Liver (tissue), 9 donors: ENCODE results near the gene PRPH. TPM values are rescaled to one million over a fixed set of nuclear protein-coding genes. Genes with fewer than 3 reads are reported as not detected.
A peak's percentile ranks its signal among the peaks of the same experiment; 100 is the strongest.

Experiments
- DNase-seq: peaks from one replicate; pipeline ENCODE4 v3.0.0-alpha.2; 2017; ENCODE audit warnings: low spot score
- H3K27ac ChIP-seq, 2 donors: one replicate each; pipeline ENCODE4 v1.7.0; 2013; ENCODE audit warnings: inconsistent platforms in 2 of 2, low read length in 2 of 2, control low read depth in 1 of 2, low read depth in 1 of 2, mild to moderate bottlenecking in 1 of 2
- H3K27me3 ChIP-seq, 4 donors: one replicate each; pipeline versions ENCODE4 v1.6.1 to v1.7.0; 2013; ENCODE audit warnings: low read length in 3 of 4, inconsistent platforms in 1 of 4, mild to moderate bottlenecking in 1 of 4, moderate library complexity in 1 of 4; ENCODE audit not compliant: control insufficient read depth in 4 of 4, insufficient read depth in 4 of 4
- H3K36me3 ChIP-seq, 4 donors: one replicate each; pipeline versions ENCODE4 v1.6.1 to v1.7.0; 2013; ENCODE audit warnings: low read length in 3 of 4, mild to moderate bottlenecking in 3 of 4, low read depth in 1 of 4, moderate library complexity in 1 of 4; ENCODE audit not compliant: control insufficient read depth in 4 of 4, insufficient read depth in 3 of 4
- H3K4me1 ChIP-seq, 4 donors: one replicate each; pipeline versions ENCODE4 v1.6.1 to v1.7.0; 2013; ENCODE audit warnings: low read length in 3 of 4, mild to moderate bottlenecking in 3 of 4, moderate library complexity in 1 of 4; ENCODE audit not compliant: control insufficient read depth in 4 of 4, insufficient read depth in 4 of 4
- H3K4me3 ChIP-seq, 3 donors: one replicate each; pipeline versions ENCODE4 v1.6.1 to v1.7.0; 2013; ENCODE audit warnings: low read length in 3 of 3, control low read depth in 1 of 3, low read depth in 1 of 3, mild to moderate bottlenecking in 1 of 3
- H3K9ac ChIP-seq, 2 donors: one replicate each; pipeline ENCODE4 v1.7.0; 2013; ENCODE audit warnings: low read length in 2 of 2, mild to moderate bottlenecking in 2 of 2, moderate library complexity in 2 of 2, control low read depth in 1 of 2, low read depth in 1 of 2
- H3K9me3 ChIP-seq, 4 donors: one replicate each; pipeline versions ENCODE4 v1.6.1 to v1.7.0; 2013; ENCODE audit warnings: low read length in 3 of 4; ENCODE audit not compliant: control insufficient read depth in 4 of 4
- ATF3 ChIP-seq: IDR thresholded peaks from 2 replicates; pipeline ENCODE4 v1.6.1; 2016; ENCODE audit warnings: antibody characterized with exemption
- EGR1 ChIP-seq, 2 donors: IDR thresholded peaks; 2 replicates each; pipeline ENCODE4 v1.6.1; 2016 to 2018; ENCODE audit warnings: antibody characterized with exemption in 2 of 2, low read depth in 2 of 2
- FOXA1 ChIP-seq: IDR thresholded peaks from 2 replicates; pipeline ENCODE4 v1.6.1; 2016; ENCODE audit warnings: antibody characterized with exemption
- FOXA2 ChIP-seq: IDR thresholded peaks from 2 replicates; pipeline ENCODE4 v1.6.1; 2016; ENCODE audit warnings: antibody characterized with exemption
- GABPA ChIP-seq, 2 donors: IDR thresholded peaks in 1 of 2; conservative IDR thresholded peaks in 1 of 2; 2 replicates each; pipeline ENCODE4 v1.6.1; 2016; ENCODE audit warnings: antibody characterized with exemption in 2 of 2, mild to moderate bottlenecking in 1 of 2, moderate library complexity in 1 of 2
- HNF4A ChIP-seq, 2 donors: conservative IDR thresholded peaks; 2 replicates each; pipeline ENCODE4 v1.6.1; 2016; ENCODE audit warnings: antibody characterized with exemption in 2 of 2, mild to moderate bottlenecking in 2 of 2
- HNF4G ChIP-seq: IDR thresholded peaks from 2 replicates; pipeline ENCODE4 v1.6.1; 2016; ENCODE audit warnings: antibody characterized with exemption
- JUND ChIP-seq, 2 donors: IDR thresholded peaks; 2 replicates each; pipeline ENCODE4 v1.6.1; 2016; ENCODE audit warnings: antibody characterized with exemption in 2 of 2
- NR2F2 ChIP-seq: IDR thresholded peaks from 2 replicates; pipeline ENCODE4 v1.6.1; 2016; ENCODE audit warnings: antibody characterized with exemption
- RAD21 ChIP-seq, 2 donors: IDR thresholded peaks; 2 replicates each; pipeline ENCODE4 v1.6.1; 2016; ENCODE audit warnings: antibody characterized with exemption in 2 of 2, mild to moderate bottlenecking in 2 of 2
- RXRA ChIP-seq, 2 donors: IDR thresholded peaks; 2 replicates each; pipeline ENCODE4 v1.6.1; 2017 to 2018; ENCODE audit warnings: antibody characterized with exemption in 2 of 2, mild to moderate bottlenecking in 1 of 2
- SP1 ChIP-seq: IDR thresholded peaks from 2 replicates; pipeline ENCODE4 v1.6.1; 2018; ENCODE audit warnings: antibody characterized with exemption, mild to moderate bottlenecking
- TAF1 ChIP-seq: conservative IDR thresholded peaks from 2 replicates; pipeline ENCODE4 v1.6.1; 2016; ENCODE audit warnings: antibody characterized with exemption, mild to moderate bottlenecking
- YY1 ChIP-seq: IDR thresholded peaks from 2 replicates; pipeline ENCODE4 v1.6.1; 2016; ENCODE audit warnings: antibody characterized with exemption, mild to moderate bottlenecking
- WGBS: extraction: QIAGEN DNeasy Blood & Tissue Kit; methylation state at CpG from one replicate; pipeline ENCODE4 v1.1.7; 2013; 5-methylcytosine and 5-hydroxymethylcytosine counted together
- polyA plus RNA-seq, 2 donors: library from polyadenylated mRNA; stranded (reverse) in 1 of 2; unstranded in 1 of 2; fragments of 200-250 nt in 1 of 2; fragments of >200 nt in 1 of 2; fragmentation: Nextera tagmentation in 1 of 2; extraction: Ambion mirVana in 1 of 2; gene quantifications; one replicate each; pipeline versions ENCODE4 v1.2.1 to v1.2.3, GENCODE V29; 2013 to 2015
- total RNA-seq, 2 donors: library from RNA; depleted of rRNA; stranded (reverse); fragments of >200 nt; gene quantifications; one replicate each; pipeline ENCODE4 v1.2.3, GENCODE V29; 2014
- TF ChIP-seq, protein P1 (sequence below): fragments of 150-350 bp; IDR thresholded peaks from 2 replicates; pipeline ENCODE4 v1.5.1; 2017; ENCODE audit warnings: improper control_type of control experiment, low read depth, low read length; ENCODE audit not compliant: missing input control
- TF ChIP-seq, protein P2 (sequence below): IDR thresholded peaks from 2 replicates; pipeline ENCODE4 v1.6.1; 2016; ENCODE audit warnings: antibody characterized with exemption, mild to moderate bottlenecking
- TF ChIP-seq, protein P3 (sequence below): IDR thresholded peaks from 2 replicates; pipeline ENCODE4 v1.6.1; 2016; ENCODE audit warnings: antibody characterized with exemption
- TF ChIP-seq, protein P4 (sequence below): IDR thresholded peaks from 2 replicates; pipeline ENCODE4 v1.6.1; 2016; ENCODE audit warnings: antibody characterized with exemption
- donor health status: healthy.
- donor health status: healthy.
- donor health status: healthy.
- donor health status: healthy.
- donor health status: healthy.

The PRPH gene
- total and polyA plus RNA-seq, 4 donors = 0.05 TPM; not detected in 3

DNA sequence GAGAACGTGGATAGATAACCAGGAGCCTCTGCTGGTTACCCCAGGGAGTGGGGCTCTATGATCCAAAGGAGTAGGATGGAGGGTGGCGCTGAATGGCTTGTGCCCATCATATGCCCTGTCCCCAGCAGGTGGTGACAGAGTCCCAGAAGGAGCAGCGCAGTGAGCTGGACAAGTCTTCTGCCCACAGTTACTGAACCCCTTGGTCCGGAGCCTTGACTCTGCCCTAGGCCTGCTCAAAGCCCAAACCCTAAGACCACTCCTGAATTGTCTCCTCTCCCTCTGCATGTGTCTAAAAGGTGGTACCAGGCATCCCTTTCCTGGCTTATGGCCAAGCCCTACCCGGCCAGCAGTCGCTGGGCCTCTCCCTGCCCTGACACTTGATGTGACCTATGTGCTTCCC is 3.2 kb downstream of the PRPH start:
- peaks cover 7 to 13% (median 11%) of the 10 kb centered on the region in 4 donors for H3K27me3 ChIP-seq
- H3K27ac ChIP-seq = no peak overlapping the region
- TF ChIP-seq RXRA (IDR thresholded peaks at IDR 0.05) (no peak), FOXA2 (no peak), RAD21 (IDR thresholded peaks at IDR 0.05) (peak in 1 of 2 donors; percentile 46)
- TF ChIP-seq, protein P1, sequence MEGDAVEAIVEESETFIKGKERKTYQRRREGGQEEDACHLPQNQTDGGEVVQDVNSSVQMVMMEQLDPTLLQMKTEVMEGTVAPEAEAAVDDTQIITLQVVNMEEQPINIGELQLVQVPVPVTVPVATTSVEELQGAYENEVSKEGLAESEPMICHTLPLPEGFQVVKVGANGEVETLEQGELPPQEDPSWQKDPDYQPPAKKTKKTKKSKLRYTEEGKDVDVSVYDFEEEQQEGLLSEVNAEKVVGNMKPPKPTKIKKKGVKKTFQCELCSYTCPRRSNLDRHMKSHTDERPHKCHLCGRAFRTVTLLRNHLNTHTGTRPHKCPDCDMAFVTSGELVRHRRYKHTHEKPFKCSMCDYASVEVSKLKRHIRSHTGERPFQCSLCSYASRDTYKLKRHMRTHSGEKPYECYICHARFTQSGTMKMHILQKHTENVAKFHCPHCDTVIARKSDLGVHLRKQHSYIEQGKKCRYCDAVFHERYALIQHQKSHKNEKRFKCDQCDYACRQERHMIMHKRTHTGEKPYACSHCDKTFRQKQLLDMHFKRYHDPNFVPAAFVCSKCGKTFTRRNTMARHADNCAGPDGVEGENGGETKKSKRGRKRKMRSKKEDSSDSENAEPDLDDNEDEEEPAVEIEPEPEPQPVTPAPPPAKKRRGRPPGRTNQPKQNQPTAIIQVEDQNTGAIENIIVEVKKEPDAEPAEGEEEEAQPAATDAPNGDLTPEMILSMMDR = peak; percentile 19
- 41% methylated on average over 6 of the region's 6 CpGs for WGBS
- H3K4me3 ChIP-seq = no peak overlapping the region
- DNase-seq = no peak
- no peak overlapping the region for H3K9ac ChIP-seq
- peaks cover 0 to 14% (median 7%) of the 10 kb centered on the region in 4 donors for H3K4me1 ChIP-seq
- H3K9me3 ChIP-seq = no peaks in the 10 kb centered on the region
- H3K36me3 ChIP-seq = no peaks in the 10 kb centered on the region

- Histone ChIP-seq H3K36me3 (no peaks in the 10 kb centered on the region), H3K4me1 (peaks cover 0 to 6% (median 4%) of the 10 kb centered on the region in 4 donors), H3K9ac (no peak overlapping the region), H3K4me3 (no peak overlapping the region), H3K27me3 (peaks cover 0 to 8% (median 4%) of the 10 kb centered on the region in 4 donors), H3K9me3 (no peaks in the 10 kb centered on the region), H3K27ac (no peak overlapping the region)
- DNase-seq = no peak
- TF ChIP-seq, protein P2, sequence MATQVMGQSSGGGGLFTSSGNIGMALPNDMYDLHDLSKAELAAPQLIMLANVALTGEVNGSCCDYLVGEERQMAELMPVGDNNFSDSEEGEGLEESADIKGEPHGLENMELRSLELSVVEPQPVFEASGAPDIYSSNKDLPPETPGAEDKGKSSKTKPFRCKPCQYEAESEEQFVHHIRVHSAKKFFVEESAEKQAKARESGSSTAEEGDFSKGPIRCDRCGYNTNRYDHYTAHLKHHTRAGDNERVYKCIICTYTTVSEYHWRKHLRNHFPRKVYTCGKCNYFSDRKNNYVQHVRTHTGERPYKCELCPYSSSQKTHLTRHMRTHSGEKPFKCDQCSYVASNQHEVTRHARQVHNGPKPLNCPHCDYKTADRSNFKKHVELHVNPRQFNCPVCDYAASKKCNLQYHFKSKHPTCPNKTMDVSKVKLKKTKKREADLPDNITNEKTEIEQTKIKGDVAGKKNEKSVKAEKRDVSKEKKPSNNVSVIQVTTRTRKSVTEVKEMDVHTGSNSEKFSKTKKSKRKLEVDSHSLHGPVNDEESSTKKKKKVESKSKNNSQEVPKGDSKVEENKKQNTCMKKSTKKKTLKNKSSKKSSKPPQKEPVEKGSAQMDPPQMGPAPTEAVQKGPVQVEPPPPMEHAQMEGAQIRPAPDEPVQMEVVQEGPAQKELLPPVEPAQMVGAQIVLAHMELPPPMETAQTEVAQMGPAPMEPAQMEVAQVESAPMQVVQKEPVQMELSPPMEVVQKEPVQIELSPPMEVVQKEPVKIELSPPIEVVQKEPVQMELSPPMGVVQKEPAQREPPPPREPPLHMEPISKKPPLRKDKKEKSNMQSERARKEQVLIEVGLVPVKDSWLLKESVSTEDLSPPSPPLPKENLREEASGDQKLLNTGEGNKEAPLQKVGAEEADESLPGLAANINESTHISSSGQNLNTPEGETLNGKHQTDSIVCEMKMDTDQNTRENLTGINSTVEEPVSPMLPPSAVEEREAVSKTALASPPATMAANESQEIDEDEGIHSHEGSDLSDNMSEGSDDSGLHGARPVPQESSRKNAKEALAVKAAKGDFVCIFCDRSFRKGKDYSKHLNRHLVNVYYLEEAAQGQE = no peak
- TF ChIP-seq JUND (IDR thresholded peaks at IDR 0.05) (no peak), YY1 (no peak), RAD21 (IDR thresholded peaks at IDR 0.05) (no peak), HNF4A (conservative IDR thresholded peaks at IDR 0.05) (no peak), FOXA2 (no peak), GABPA (IDR thresholded peaks at IDR 0.05 in 1 of 2, conservative IDR thresholded peaks at IDR 0.05 in 1 of 2) (no peak), RXRA (IDR thresholded peaks at IDR 0.05) (no peak), ATF3 (no peak), HNF4G (no peak), SP1 (no peak), TAF1 (no peak), EGR1 (IDR thresholded peaks at IDR 0.05; ENCODE audit: low read depth in 2 of 2) (no peak), FOXA1 (no peak), NR2F2 (no peak)
- TF ChIP-seq, protein P1 = no peak
- TF ChIP-seq, protein P3, sequence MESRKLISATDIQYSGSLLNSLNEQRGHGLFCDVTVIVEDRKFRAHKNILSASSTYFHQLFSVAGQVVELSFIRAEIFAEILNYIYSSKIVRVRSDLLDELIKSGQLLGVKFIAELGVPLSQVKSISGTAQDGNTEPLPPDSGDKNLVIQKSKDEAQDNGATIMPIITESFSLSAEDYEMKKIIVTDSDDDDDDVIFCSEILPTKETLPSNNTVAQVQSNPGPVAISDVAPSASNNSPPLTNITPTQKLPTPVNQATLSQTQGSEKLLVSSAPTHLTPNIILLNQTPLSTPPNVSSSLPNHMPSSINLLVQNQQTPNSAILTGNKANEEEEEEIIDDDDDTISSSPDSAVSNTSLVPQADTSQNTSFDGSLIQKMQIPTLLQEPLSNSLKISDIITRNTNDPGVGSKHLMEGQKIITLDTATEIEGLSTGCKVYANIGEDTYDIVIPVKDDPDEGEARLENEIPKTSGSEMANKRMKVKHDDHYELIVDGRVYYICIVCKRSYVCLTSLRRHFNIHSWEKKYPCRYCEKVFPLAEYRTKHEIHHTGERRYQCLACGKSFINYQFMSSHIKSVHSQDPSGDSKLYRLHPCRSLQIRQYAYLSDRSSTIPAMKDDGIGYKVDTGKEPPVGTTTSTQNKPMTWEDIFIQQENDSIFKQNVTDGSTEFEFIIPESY = no peak
- TF ChIP-seq, protein P4, sequence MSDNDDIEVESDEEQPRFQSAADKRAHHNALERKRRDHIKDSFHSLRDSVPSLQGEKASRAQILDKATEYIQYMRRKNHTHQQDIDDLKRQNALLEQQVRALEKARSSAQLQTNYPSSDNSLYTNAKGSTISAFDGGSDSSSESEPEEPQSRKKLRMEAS = no peak
- 74% methylated on average over 4 of the region's 4 CpGs for WGBS
Measured at GRCh38 chr12:49301760-49302159, 6.8 kb downstream of the PRPH start.
